Measurements from ENCODE around the gene ABCF1. TPM values are rescaled to one million over a fixed set of nuclear protein-coding genes. Genes with fewer than 3 reads are reported as not detected.
"Not testable (repeated sequence)": the region's sequence is repeated elsewhere in the genome, so short reads cannot be mapped to it uniquely, and the experiment has no call there.

Gene ABCF1
- total RNA-seq (113 TPM), polyA plus RNA-seq (10 to 100 TPM; 14.3 to 25.3 (median 16.4) TPM)

GRCh38 chr6:30571075-30571761, at the start of gene ABCF1:
ABCF1 (plus strand) TSS chr6:30571442; CDS start chr6:30571488, 46 bp downstream.
- no peaks in the 10 kb centered on the region for H3K27me3 ChIP-seq (ENCODE audit: control insufficient read depth, insufficient read depth, low read length)
- Mint-ChIP-seq H3K9me3 (no peaks in the 10 kb centered on the region), H3K27me3 (peaks cover 10% of the 10 kb centered on the region), H3K27ac (peak within 1 kb of the TSS; percentile 96 to 100 (median 100)), H3K4me1 (peaks cover 24 to 62% (median 51%) of the 10 kb centered on the region in 4 donors), H3K36me3 (no peaks in the 10 kb centered on the region), H3K4me3 (peak within 1 kb of the TSS; percentile 92 to 99 (median 98))
- H3K4me1 ChIP-seq (ENCODE audit: control insufficient read depth, insufficient read depth, low read length, poor library complexity, severe bottlenecking), result peaks cover 41% of the 10 kb centered on the region
- peak; percentile 96 for ATAC-seq (ENCODE audit: low read depth in 2 of 2)
- peak; percentile 98 to 99 (median 99) for DNase-seq
- peak within 1 kb of the TSS; percentile 95 for H3K27ac ChIP-seq (ENCODE audit: insufficient read depth, low read length, poor library complexity, severe bottlenecking)
- no peaks in the 10 kb centered on the region for H3K9me3 ChIP-seq (ENCODE audit: control insufficient read depth in 2 of 2, low read length in 2 of 2)
- H3K4me3 ChIP-seq (ENCODE audit: low read depth, low read length), result peak within 1 kb of the TSS; percentile 94
- H3K36me3 ChIP-seq (ENCODE audit: control insufficient read depth, insufficient read depth, low read length), result peaks cover 2% of the 10 kb centered on the region

GRCh38 chr6:30521952-30522351, 49.3 kb upstream of the ABCF1 start:
- H3K4me3 Mint-ChIP-seq, result peak overlapping the region in 1 of 4 donors; percentile 64
- H3K9me3 ChIP-seq (ENCODE audit: control insufficient read depth in 2 of 2, low read length in 2 of 2); H3K4me3 ChIP-seq (ENCODE audit: low read depth, low read length); H3K36me3 Mint-ChIP-seq; H3K27me3 ChIP-seq (ENCODE audit: control insufficient read depth, insufficient read depth, low read length); H3K4me1 ChIP-seq (ENCODE audit: control insufficient read depth, insufficient read depth, low read length, poor library complexity, severe bottlenecking); ATAC-seq (ENCODE audit: low read depth in 2 of 2); H3K27me3 Mint-ChIP-seq; H3K27ac ChIP-seq (ENCODE audit: insufficient read depth, low read length, poor library complexity, severe bottlenecking); DNase-seq; H3K36me3 ChIP-seq (ENCODE audit: control insufficient read depth, insufficient read depth, low read length): not testable (repeated sequence)
- peaks cover 21 to 70% (median 39%) of the 10 kb centered on the region in 4 donors for H3K4me1 Mint-ChIP-seq
- H3K9me3 Mint-ChIP-seq, result peaks cover 0 to 10% (median 3%) of the 10 kb centered on the region in 7 donors
- H3K27ac Mint-ChIP-seq, result peak overlapping the region in 1 of 3 donors; percentile 94

GRCh38 chr6:30526444-30526843, 44.8 kb upstream of the ABCF1 start:
- peaks cover 31 to 72% (median 54%) of the 10 kb centered on the region in 4 donors for H3K4me1 Mint-ChIP-seq
- not testable (repeated sequence) for H3K36me3 Mint-ChIP-seq; H3K27ac ChIP-seq (ENCODE audit: insufficient read depth, low read length, poor library complexity, severe bottlenecking); H3K4me3 ChIP-seq (ENCODE audit: low read depth, low read length); H3K36me3 ChIP-seq (ENCODE audit: control insufficient read depth, insufficient read depth, low read length); H3K9me3 ChIP-seq (ENCODE audit: control insufficient read depth in 2 of 2, low read length in 2 of 2); H3K27me3 ChIP-seq (ENCODE audit: control insufficient read depth, insufficient read depth, low read length); H3K27ac Mint-ChIP-seq; H3K27me3 Mint-ChIP-seq; H3K4me3 Mint-ChIP-seq; ATAC-seq (ENCODE audit: low read depth in 2 of 2); DNase-seq
- H3K9me3 Mint-ChIP-seq, result peaks cover 0 to 10% (median 0%) of the 10 kb centered on the region in 7 donors
- H3K4me1 ChIP-seq (ENCODE audit: control insufficient read depth, insufficient read depth, low read length, poor library complexity, severe bottlenecking), result peaks cover 22% of the 10 kb centered on the region

GRCh38 chr6:30529349-30529875, 41.8 kb upstream of the ABCF1 start:
- Mint-ChIP-seq H3K27ac (peak overlapping the region; percentile 34 to 93 (median 66)), H3K4me1 (peaks cover 32 to 74% (median 52%) of the 10 kb centered on the region in 4 donors), H3K4me3 (peak overlapping the region in 3 of 4 donors; percentile 34 to 51 (median 43))
- Histone ChIP-seq H3K4me3 (ENCODE audit: low read depth, low read length) (peak overlapping the region; percentile 54), H3K4me1 (ENCODE audit: control insufficient read depth, insufficient read depth, low read length, poor library complexity, severe bottlenecking) (peaks cover 34% of the 10 kb centered on the region), H3K27ac (ENCODE audit: insufficient read depth, low read length, poor library complexity, severe bottlenecking) (peak overlapping the region; percentile 57)
- H3K9me3 ChIP-seq (ENCODE audit: control insufficient read depth in 2 of 2, low read length in 2 of 2); H3K27me3 ChIP-seq (ENCODE audit: control insufficient read depth, insufficient read depth, low read length); H3K36me3 Mint-ChIP-seq; H3K9me3 Mint-ChIP-seq; H3K36me3 ChIP-seq (ENCODE audit: control insufficient read depth, insufficient read depth, low read length); H3K27me3 Mint-ChIP-seq: not testable (repeated sequence)
- peak in 1 of 3 donors; percentile 64 for DNase-seq
- ATAC-seq (ENCODE audit: low read depth in 2 of 2), result peak in 1 of 2 donors; percentile 30

- Mint-ChIP-seq H3K36me3 (no peaks in the 10 kb centered on the region), H3K4me1 (peaks cover 28 to 69% (median 48%) of the 10 kb centered on the region in 4 donors), H3K4me3 (peak overlapping the region; percentile 29 to 51 (median 36)), H3K27ac (peak overlapping the region; percentile 59 to 93 (median 66)), H3K27me3 (no peaks in the 10 kb centered on the region), H3K9me3 (peaks cover 0 to 2% (median 0%) of the 10 kb centered on the region in 7 donors)
- Histone ChIP-seq H3K36me3 (ENCODE audit: control insufficient read depth, insufficient read depth, low read length) (no peaks in the 10 kb centered on the region), H3K4me3 (ENCODE audit: low read depth, low read length) (peak overlapping the region; percentile 54), H3K27me3 (ENCODE audit: control insufficient read depth, insufficient read depth, low read length) (no peaks in the 10 kb centered on the region), H3K9me3 (ENCODE audit: control insufficient read depth in 2 of 2, low read length in 2 of 2) (no peaks in the 10 kb centered on the region), H3K4me1 (ENCODE audit: control insufficient read depth, insufficient read depth, low read length, poor library complexity, severe bottlenecking) (peaks cover 34% of the 10 kb centered on the region), H3K27ac (ENCODE audit: insufficient read depth, low read length, poor library complexity, severe bottlenecking) (peak overlapping the region; percentile 57)
- DNase-seq (no peak), ATAC-seq (ENCODE audit: low read depth in 2 of 2) (no peak)
These were observed 41.2 kb upstream of the ABCF1 start for GRCh38 chr6:30530014-30530413.

GRCh38 chr6:30533460-30534294, 37.6 kb upstream of the ABCF1 start:
- H3K27ac Mint-ChIP-seq, result peak overlapping the region; percentile 89 to 95 (median 90)
- ATAC-seq (ENCODE audit: low read depth in 2 of 2) (no peak), DNase-seq (peak in 2 of 3 donors; percentile 35 to 67)
- H3K4me3 Mint-ChIP-seq, result peak overlapping the region; percentile 47 to 95 (median 92)
- Histone ChIP-seq H3K9me3 (ENCODE audit: control insufficient read depth in 2 of 2, low read length in 2 of 2) (no peaks in the 10 kb centered on the region), H3K27me3 (ENCODE audit: control insufficient read depth, insufficient read depth, low read length) (no peaks in the 10 kb centered on the region), H3K4me1 (ENCODE audit: control insufficient read depth, insufficient read depth, low read length, poor library complexity, severe bottlenecking) (peaks cover 29% of the 10 kb centered on the region), H3K27ac (ENCODE audit: insufficient read depth, low read length, poor library complexity, severe bottlenecking) (peak overlapping the region; percentile 47), H3K36me3 (ENCODE audit: control insufficient read depth, insufficient read depth, low read length) (no peaks in the 10 kb centered on the region), H3K4me3 (ENCODE audit: low read depth, low read length) (peak overlapping the region; percentile 73)
- peaks cover 19 to 46% (median 32%) of the 10 kb centered on the region in 4 donors for H3K4me1 Mint-ChIP-seq
- no peaks in the 10 kb centered on the region for H3K36me3 Mint-ChIP-seq
- peaks cover 0 to 2% (median 0%) of the 10 kb centered on the region in 7 donors for H3K9me3 Mint-ChIP-seq
- no peaks in the 10 kb centered on the region for H3K27me3 Mint-ChIP-seq

GRCh38 chr6:30537931-30538330, 33.3 kb upstream of the ABCF1 start:
- Mint-ChIP-seq H3K4me1 (peaks cover 10 to 27% (median 20%) of the 10 kb centered on the region in 4 donors), H3K4me3 (no peak overlapping the region), H3K36me3 (no peaks in the 10 kb centered on the region), H3K27ac (no peak overlapping the region), H3K9me3 (no peaks in the 10 kb centered on the region), H3K27me3 (no peaks in the 10 kb centered on the region)
- Histone ChIP-seq H3K27ac (ENCODE audit: insufficient read depth, low read length, poor library complexity, severe bottlenecking) (no peak overlapping the region), H3K36me3 (ENCODE audit: control insufficient read depth, insufficient read depth, low read length) (no peaks in the 10 kb centered on the region), H3K4me1 (ENCODE audit: control insufficient read depth, insufficient read depth, low read length, poor library complexity, severe bottlenecking) (peaks cover 18% of the 10 kb centered on the region), H3K4me3 (ENCODE audit: low read depth, low read length) (no peak overlapping the region), H3K27me3 (ENCODE audit: control insufficient read depth, insufficient read depth, low read length) (no peaks in the 10 kb centered on the region), H3K9me3 (ENCODE audit: control insufficient read depth in 2 of 2, low read length in 2 of 2) (no peaks in the 10 kb centered on the region)
- no peak for DNase-seq
- no peak for ATAC-seq (ENCODE audit: low read depth in 2 of 2)
